ENCODE results near the gene TRAPPC6A. TPM values are rescaled to one million over a fixed set of nuclear protein-coding genes. Genes with fewer than 3 reads are reported as not detected.

Gene TRAPPC6A
- total RNA-seq, 1 donor from 2014 or later = 19.9 TPM

DNA sequence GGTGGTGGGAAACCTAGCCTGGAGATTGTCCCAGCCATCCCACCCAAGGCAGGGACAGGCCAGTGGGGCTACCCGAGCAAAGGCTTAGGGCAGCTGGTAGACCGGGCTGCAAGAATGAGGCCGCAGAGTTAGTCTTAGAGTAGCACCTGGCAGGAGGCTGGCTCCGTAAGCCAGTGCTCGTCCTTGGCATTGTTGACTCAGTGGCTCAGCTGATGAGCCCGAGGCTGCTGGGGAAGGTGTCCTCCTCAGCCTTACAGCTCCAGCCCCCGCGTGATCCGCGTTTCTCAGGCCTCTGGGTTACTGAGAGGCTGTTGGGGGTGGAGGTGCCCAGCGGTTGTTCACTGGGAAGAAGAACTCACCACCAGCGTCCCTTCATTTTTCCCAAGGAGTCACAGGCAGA lies 60.4 kb downstream of the TRAPPC6A start:
- intact Hi-C loops (cut with DNase I) = no loop called here
- DNase-seq (ENCODE audit: low spot score) = no peak

- intact Hi-C loops (cut with DNase I) = no loop called here
- no peak for DNase-seq (ENCODE audit: low spot score)
These were observed 60.9 kb downstream of the TRAPPC6A start for GRCh38 chr19:45117167-45117594.

DNA sequence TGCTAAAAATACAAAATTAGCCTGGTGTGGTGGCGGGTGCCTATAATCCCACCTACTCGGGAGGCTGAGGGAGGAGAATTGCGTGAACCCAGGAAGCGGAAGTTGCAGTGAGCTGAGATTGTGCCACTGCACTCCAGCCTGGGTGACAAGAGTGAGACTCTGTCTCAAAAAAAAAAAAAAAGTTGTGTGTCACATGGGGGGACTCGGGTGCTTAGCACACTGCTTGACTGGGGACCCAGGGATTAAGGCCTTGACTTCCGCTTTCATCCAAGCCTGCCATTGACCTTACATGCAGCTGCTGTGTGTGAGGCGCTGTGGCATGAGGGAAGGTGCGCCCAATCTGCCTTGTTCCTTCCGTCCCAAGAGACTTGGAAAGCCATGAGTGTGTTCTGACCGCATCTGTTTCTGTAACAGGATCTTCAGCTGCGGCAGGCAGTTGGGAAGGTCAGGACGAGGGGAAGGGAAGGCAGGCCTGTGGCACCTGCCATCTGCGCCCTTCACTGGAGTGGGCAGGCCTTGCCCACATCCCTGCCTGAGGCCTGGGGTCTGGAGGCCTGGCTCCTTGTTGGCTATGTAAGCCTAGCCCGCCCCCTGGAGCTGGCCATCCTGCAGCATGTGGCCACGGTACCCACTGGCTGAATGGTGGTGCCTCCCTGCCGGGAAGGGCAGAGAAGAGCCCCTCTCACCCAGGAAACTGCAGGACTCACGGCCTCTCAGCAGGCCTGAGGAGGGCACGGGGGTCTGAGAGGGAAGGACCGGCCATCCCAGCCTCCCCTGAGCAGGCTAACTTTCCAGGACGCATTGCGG lies 62.0 kb downstream of the TRAPPC6A start:
- DNase-seq (ENCODE audit: low spot score) = no peak
- intact Hi-C loops (cut with DNase I) = no loop called here

DNA sequence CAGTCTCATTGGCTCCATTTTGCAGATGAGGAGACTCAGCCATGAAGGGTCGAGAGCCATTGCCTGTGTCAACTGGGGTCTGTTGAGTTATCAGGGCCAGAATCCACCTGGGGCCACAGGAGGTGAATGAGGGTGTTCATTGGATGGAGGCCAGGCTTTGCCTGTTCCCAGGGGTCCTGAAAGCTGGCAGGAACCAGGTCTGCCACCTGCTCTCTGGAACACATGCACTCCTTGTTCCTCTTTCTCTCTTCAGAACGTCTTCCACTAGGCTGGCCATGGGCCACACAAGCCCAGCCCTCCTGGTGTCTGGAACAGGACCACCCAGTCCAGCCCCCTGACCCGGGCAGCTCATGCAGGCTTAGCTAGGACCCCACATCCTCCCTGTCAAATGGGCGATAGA lies 63.9 kb downstream of the TRAPPC6A start:
- DNase-seq (ENCODE audit: low spot score) = no peak
- intact Hi-C loops (cut with DNase I) = no loop called here

GRCh38 chr19:45113628-45114027 lies 64.4 kb downstream of the TRAPPC6A start:
- intact Hi-C loops (cut with DNase I) = no loop called here
- DNase-seq (ENCODE audit: low spot score) = no peak

Other genes starting within 250 kb of the TRAPPC6A start
- gene APOC4, start 236.0 kb downstream of the TRAPPC6A start, total RNA-seq = not detected
- not detected for gene APOC2, start 232.2 kb downstream of the TRAPPC6A start, total RNA-seq
- gene CLPTM1, start 222.9 kb downstream of the TRAPPC6A start, total RNA-seq = 87.4 TPM
- gene RELB, start 176.8 kb downstream of the TRAPPC6A start, total RNA-seq = 9.0 TPM
- 45.6 TPM for gene CLASRP, start 139.2 kb downstream of the TRAPPC6A start, total RNA-seq
- 0.13 TPM for gene ZNF296, start 101.8 kb downstream of the TRAPPC6A start, total RNA-seq
- 10.7 TPM for gene GEMIN7, start 99.0 kb downstream of the TRAPPC6A start, total RNA-seq
- gene PPP1R37, start 85.1 kb downstream of the TRAPPC6A start, total RNA-seq = 18.6 TPM
- not detected for gene NKPD1, start 17.3 kb downstream of the TRAPPC6A start, total RNA-seq
- 5.0 TPM for gene BLOC1S3, start 547 bp upstream of the TRAPPC6A start, total RNA-seq
- 1.7 TPM for gene EXOC3L2, start 67.2 kb upstream of the TRAPPC6A start, total RNA-seq
- gene MARK4, start 73.0 kb upstream of the TRAPPC6A start, total RNA-seq = 36.6 TPM
- 2,391 TPM for gene CKM, start 144.6 kb upstream of the TRAPPC6A start, total RNA-seq
- not detected for gene KLC3, start 162.5 kb upstream of the TRAPPC6A start, total RNA-seq
- 12.4 TPM for gene ERCC2, start 192.3 kb upstream of the TRAPPC6A start, total RNA-seq
- gene PPP1R13L, start 226.8 kb upstream of the TRAPPC6A start, total RNA-seq = 119 TPM
- 3.2 TPM for gene POLR1G, start 228.4 kb upstream of the TRAPPC6A start, total RNA-seq
- gene ERCC1, start 245.7 kb upstream of the TRAPPC6A start, total RNA-seq = 89.0 TPM

Measured in cardiac septum (tissue), 1 donor.